GM13976 (cell line): ENCODE results near the gene KCNJ12.
"Not testable (repeated sequence)": the region's sequence is repeated elsewhere in the genome, so short reads cannot be mapped to it uniquely, and the experiment has no call there.

ENCODE experiments used
- DNase-seq: peaks from one replicate; pipeline ENCODE4 v3.0.0; 2012; ENCODE audit warnings: low spot score
- in situ Hi-C: fragments of 300-500 bp; cut with MboI; formaldehyde crosslinking; loops from one replicate; pipeline ENCODE4 v1.12.0; 2022; ENCODE audit warnings: low sequenced_read_pairs, mixed read lengths, inconsistent platforms; ENCODE audit not compliant: unreplicated experiment
- TF ChIP-seq, protein P1 (sequence below): IDR thresholded peaks from 2 replicates; pipeline ENCODE4 v1.5.1; 2012; ENCODE audit warnings: borderline replicate concordance, mild to moderate bottlenecking; ENCODE audit not compliant: insufficient read depth; ENCODE audit errors: extremely low read depth, missing control alignments, control extremely low read depth

The KCNJ12 gene

DNA sequence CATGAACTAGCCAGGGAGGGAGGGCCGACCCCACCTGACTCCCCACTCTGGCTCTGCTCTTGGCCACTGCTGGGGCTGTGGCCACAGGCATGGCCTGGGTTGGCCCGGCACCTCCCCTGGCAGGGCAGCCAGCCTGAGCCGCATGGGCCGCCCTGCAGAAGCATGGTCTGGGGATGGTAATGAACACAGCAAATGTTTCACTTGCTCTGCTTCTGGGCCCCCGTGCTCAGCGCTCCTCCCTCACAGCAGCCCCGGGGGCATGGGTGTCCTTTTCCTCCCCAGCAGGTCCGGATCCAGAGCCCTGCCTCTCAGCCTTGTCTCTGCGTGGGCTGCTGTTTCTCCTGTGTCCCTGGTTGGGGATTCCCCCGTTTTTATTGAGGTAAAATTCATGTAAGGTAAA lies 30.9 kb upstream of the KCNJ12 start:
- in situ Hi-C loops, result no loop called here
- TF ChIP-seq, protein P1, sequence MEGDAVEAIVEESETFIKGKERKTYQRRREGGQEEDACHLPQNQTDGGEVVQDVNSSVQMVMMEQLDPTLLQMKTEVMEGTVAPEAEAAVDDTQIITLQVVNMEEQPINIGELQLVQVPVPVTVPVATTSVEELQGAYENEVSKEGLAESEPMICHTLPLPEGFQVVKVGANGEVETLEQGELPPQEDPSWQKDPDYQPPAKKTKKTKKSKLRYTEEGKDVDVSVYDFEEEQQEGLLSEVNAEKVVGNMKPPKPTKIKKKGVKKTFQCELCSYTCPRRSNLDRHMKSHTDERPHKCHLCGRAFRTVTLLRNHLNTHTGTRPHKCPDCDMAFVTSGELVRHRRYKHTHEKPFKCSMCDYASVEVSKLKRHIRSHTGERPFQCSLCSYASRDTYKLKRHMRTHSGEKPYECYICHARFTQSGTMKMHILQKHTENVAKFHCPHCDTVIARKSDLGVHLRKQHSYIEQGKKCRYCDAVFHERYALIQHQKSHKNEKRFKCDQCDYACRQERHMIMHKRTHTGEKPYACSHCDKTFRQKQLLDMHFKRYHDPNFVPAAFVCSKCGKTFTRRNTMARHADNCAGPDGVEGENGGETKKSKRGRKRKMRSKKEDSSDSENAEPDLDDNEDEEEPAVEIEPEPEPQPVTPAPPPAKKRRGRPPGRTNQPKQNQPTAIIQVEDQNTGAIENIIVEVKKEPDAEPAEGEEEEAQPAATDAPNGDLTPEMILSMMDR, result no peak
- no peak for DNase-seq

- in situ Hi-C loops, DNase-seq: not testable (repeated sequence)
Observed at GRCh38 chr17:21346107-21346506, 30.1 kb upstream of the KCNJ12 start.

- DNase-seq, in situ Hi-C loops: not testable (repeated sequence)
Observed at GRCh38 chr17:21346651-21347250, 29.4 kb upstream of the KCNJ12 start.

- DNase-seq, in situ Hi-C loops: not testable (repeated sequence)
Observed at GRCh38 chr17:21347660-21348059, 28.5 kb upstream of the KCNJ12 start.

DNA sequence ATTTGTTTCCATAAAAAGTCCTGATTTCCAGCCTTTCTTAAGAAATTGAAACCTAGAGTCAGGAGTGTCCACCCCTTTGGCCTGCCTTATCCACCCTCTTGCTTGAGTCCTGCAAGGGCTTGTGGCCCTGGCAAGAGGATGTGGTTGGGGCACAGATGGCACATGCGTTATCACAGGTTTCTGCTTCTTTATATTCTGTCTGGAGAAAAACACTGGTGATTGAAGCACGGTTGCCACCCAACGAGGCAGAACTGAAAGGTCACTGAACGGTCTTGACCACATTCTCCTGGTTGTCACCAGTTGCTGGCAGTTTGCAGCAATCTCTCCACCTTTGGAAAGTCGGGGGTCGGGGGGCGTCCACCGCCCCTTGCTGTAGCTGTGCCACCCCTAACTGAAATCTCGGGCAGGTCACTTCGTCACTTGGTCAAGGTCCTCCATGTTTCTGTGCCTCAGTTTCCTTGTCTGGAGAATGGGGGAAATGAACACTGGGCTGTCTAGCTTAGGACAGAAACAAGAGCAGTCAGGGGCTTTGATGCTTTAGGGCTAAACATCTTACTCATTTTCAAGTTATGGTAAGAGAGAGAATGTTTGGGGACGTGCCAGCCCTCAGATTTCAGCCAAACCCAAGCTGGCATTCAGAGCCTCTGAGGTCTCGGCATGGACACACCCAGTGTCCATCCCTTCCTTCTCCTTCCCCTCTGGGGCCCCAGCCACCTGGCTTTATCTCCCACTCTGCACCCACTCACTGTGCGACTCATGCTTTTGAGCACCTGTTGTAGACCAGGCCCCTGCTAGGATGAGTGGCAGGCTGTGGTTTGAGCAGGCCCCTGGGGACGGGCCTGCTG lies 27.9 kb upstream of the KCNJ12 start:
- in situ Hi-C loops, DNase-seq: not testable (repeated sequence)

- in situ Hi-C loops, DNase-seq: not testable (repeated sequence)
Observed at GRCh38 chr17:21348926-21349261, 27.3 kb upstream of the KCNJ12 start.

DNA sequence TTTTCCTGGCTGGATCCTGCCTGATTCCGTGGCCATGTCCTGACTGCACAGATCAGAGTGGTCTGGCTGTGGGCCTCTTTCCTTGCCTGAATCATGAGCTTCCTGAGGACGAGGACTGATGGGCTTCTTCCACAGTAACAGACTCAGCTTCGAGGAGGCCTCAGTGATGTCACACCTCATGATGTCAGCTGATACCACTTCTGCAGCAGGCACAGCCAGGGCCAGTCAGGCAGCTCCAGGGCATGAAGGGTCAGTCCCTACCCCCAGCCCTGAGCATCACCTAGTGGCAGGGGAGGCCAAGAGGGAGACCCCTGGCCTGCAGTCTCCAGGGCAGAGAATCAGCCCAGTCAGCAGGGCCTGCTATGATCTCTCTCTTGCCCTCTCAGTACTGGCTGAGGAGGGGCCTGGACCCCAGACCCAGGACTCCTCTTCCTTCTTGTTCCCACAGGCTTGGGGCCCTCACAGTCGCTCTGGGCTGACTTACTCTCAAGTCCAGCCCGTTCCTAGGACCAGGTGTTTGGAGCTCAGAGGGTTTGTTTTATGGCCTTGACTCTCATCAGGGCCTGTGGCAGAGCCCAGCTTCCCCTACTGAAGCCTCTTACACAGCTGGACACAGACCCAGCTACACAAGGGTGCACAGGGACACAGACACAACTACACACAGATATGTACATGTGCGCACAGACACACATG lies 26.7 kb upstream of the KCNJ12 start:
- in situ Hi-C loops, result not testable (repeated sequence)

DNA sequence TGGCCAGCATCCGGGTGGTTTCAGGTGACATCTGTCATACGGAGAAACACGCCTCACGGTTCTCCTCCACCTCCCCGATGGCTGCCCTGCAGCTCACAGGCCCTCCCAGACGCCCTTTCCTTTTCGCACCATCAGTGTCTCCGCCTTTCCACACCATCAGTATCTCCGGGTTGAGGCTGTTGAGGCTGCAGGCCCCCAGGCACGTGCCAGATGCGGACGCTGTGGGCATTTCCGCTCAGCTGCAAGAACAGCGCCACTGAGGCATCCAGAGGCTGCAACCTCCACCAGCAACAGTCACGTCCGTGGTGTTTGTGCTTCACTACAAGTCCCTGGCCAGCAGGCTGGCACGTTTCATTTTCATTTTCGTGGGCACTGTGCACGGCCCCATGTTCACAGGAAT lies 25.7 kb upstream of the KCNJ12 start:
- DNase-seq, in situ Hi-C loops: not testable (repeated sequence)

More for the DNA sequence above, 26.7 kb upstream of the KCNJ12 start:
- DNase-seq, result not testable (repeated sequence)

DNA sequence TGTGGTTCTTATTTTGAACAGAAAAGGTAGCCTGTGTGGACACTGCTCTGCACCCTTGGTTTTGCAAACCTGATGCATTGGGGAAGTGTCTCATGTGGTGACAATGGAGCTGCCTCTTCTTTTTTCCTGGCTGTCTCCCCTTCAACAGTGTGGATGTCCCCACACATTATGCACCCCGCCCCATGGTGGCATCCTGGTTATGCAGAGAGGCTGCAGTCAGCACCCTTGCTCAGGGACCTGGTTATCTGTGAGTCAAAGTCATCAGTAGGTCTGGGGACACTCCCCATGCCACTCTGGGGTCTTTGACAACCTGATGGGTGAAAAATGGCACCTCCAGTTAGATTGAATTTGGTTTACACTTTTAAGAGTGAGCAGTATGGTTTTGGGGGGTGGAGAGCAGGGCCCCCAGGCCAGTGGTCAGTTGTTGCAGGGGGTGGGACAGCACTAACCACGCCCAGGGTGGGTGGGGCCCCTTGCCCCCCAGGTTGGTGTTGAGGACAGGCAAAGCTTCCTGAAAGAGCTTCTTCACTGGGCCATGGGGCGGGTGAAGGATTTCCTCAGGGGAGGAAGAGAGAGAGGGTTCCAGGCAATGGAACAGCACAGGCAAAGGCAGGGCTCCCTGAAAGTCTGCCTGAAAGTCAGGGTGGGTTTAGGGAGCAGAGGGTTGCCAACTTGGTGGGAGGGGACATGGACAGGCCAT lies 24.6 kb upstream of the KCNJ12 start:
- in situ Hi-C loops, result no loop called here
- TF ChIP-seq, protein P1, result no peak
- DNase-seq, result no peak

GRCh38 chr17:21352221-21352980 lies 23.8 kb upstream of the KCNJ12 start:
- in situ Hi-C loops, result no loop called here
- TF ChIP-seq, protein P1, result no peak

More at GRCh38 chr17:21352221-21352980, 23.8 kb upstream of the KCNJ12 start:
- no peak for DNase-seq
